ENCODE data around the gene SNAPC4. TPM values are rescaled to one million over a fixed set of nuclear protein-coding genes. Genes with fewer than 3 reads are reported as not detected.

SNAPC4 gene
- 2.7 and 4.9 TPM in 2 replicates for total RNA-seq (ENCODE audit: low replicate concordance)

DNA sequence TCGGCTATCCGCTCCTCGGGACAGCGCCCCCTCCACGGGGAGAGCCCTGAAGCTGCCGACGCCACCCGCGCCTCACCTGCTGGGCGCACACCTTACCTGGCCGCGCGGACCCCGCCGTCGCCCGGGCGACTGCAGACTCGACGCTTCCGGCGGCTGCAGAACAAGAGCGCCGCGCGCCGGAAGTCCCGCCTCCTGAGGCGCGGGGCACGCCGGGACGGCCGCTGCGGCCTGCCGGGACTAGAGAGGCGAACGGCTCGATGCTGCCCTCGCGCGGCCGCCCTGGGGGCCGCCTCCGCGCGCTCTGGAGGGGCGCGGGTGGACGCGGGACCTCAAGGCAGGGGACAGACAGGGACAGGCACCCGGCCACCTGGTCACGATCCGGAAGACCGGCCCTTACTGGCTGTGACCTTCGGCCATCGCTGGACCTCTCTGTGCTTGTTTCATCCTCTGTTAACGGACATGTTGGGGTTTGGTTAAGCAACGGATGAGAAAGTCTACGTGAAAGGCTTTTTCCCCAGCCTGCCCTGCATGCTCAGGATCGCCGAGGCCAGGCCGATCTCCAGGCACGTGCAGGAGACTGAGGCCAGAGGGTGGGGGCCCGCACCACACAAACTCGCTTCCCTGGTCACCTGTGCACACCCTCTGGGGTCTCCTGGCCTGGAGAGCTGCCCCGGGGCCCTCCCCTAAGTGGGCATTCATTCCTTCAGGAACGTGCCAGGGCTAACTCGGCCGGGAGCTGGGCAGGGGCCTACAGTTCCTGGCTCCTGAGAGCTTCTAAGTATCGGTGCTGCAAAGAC, at the start of gene SNAPC4:
Gene SNAPC4 (minus strand): TSS at position 133 of the 797 bp plus-strand sequence. CDS start 1,742 bp downstream, outside the sequence.

GRCh38 chr9:136439481-136440408, 39.8 kb upstream of the SNAPC4 start, which contains the start of gene INPP5E:
Gene INPP5E, minus strand, starts transcription at chr9:136439845. Its CDS starts 426 bp downstream, at chr9:136439419.

DNA sequence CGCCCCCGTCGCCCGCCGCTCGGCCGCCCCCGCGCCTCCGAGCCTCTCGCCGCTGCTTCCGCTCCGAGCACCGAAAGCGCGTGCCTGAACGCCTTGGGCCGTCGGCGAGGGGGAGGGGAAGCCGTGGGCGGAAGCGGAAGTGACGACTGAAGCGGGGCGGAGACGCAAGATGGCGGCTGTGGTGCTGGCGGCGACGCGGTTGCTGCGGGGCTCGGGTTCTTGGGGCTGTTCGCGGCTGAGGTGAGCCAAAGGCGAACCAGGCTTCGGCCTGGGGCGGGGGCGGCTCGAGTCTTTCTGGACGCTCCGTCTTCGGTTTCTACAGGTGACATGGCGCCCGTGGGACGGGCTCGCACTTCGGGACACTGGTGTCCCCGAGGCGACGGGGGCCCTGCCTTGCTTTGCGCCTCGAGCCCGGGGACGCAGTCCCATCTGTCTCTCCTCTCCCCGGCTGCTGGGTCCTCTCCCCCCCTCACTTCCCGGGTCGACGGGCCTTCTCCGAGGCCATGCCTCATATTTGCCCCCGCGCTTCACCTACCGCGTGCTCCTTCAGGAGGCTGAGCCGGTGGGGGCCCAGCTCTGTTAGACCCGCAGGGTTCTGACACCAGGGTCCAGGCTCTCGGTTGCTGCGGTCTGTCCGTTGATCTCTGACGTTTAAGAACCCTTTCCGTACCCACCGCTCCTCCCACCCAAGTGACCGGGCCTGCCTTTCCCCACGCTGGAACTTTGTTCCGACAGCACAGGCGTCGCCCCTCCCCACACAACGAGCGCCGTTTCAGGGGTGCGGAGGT, 10.7 kb upstream of the SNAPC4 start, which contains the start of the genes ENTR1 and PMPCA:
Gene ENTR1 (minus strand): TSS at position 115 of the 788 bp plus-strand sequence. CDS start 217 bp downstream, outside the sequence.
Gene PMPCA (plus strand): TSS at position 159 of the 788 bp plus-strand sequence. CDS start 11 bp downstream, at position 170.

DNA sequence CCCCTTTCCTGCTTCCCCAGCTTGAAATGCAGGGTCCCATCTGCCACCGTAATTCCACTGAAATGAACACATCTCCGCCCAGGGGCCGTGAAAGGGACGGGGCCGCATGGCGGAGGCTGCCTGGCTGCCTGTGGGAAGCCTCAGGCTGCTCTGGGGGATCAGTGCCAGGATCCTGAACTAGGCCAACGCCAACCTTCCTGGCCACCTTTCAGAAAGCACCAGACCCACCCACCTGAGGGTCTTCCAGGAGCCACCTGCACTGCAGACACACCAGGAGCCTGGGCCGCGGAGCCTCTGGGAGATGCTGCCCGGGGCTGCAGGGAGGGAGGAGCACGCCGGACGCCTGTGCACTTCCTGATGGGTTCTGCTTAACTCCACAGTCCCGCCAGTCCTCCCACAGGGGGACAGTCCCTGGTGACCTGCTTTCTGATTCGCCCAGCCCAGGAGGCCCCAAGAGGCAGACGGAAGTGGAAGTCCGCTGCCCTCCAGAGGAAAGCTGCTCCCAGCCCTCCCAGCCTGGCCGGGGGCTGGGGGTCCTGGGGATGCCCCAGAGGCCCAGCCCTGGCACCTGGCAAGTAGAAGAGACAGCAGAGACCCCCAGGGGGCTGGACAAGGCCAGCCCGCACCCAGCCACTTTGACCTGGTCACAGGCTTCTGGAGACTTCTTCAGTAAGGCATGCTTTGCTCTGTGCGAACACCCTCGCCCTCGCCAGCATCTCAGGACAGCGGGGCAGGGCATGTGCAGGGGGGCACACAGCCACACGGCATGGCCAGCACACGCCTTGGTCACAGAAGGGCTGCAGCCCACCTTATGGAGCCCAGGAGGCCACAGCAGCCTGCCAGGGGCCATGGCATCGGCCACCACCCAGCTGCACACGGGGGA, 26.4 kb downstream of the SNAPC4 start, which contains the start of gene CARD9:
Gene CARD9 (minus strand): TSS at position 370 of the 883 bp plus-strand sequence. CDS start 1,591 bp downstream, outside the sequence.

GRCh38 chr9:136363106-136363948, 36.6 kb downstream of the SNAPC4 start, which contains the start of gene DNLZ:
Gene DNLZ, minus strand, starts transcription at chr9:136363744. Its CDS starts 30 bp downstream, at chr9:136363714.

Other genes with a start within 250 kb of the SNAPC4 start
- gene LHX3, start 195.0 kb downstream of the SNAPC4 start, total RNA-seq (ENCODE audit: low replicate concordance), result not detected in 2 replicates
- 3.3 and 7.9 TPM in 2 replicates for gene QSOX2, start 154.4 kb downstream of the SNAPC4 start, total RNA-seq (ENCODE audit: low replicate concordance)
- gene CCDC187, start 96.1 kb downstream of the SNAPC4 start, total RNA-seq (ENCODE audit: low replicate concordance), result under 0.01 TPM in 1 of 2 replicates, not detected in the other
- 33.7 and 35.2 TPM in 2 replicates for gene GPSM1, start 72.6 kb downstream of the SNAPC4 start, total RNA-seq (ENCODE audit: low replicate concordance)
- gene DNLZ, start 36.4 kb downstream of the SNAPC4 start, total RNA-seq (ENCODE audit: low replicate concordance), result 5.0 and 10.4 TPM in 2 replicates
- gene CARD9, start 26.5 kb downstream of the SNAPC4 start, total RNA-seq (ENCODE audit: low replicate concordance), result 0.53 and 0.59 TPM in 2 replicates
- 17.3 and 28.6 TPM in 2 replicates for gene ENTR1, start 10.4 kb upstream of the SNAPC4 start, total RNA-seq (ENCODE audit: low replicate concordance)
- 29.3 and 46.5 TPM in 2 replicates for gene PMPCA, start 10.5 kb upstream of the SNAPC4 start, total RNA-seq (ENCODE audit: low replicate concordance)
- gene INPP5E, start 39.7 kb upstream of the SNAPC4 start, total RNA-seq (ENCODE audit: low replicate concordance), result 2.9 and 3.8 TPM in 2 replicates
- gene SEC16A, start 82.9 kb upstream of the SNAPC4 start, total RNA-seq (ENCODE audit: low replicate concordance), result 7.0 and 17.8 TPM in 2 replicates
- gene NOTCH1, start 145.9 kb upstream of the SNAPC4 start, total RNA-seq (ENCODE audit: low replicate concordance), result 11.8 and 12.8 TPM in 2 replicates